ENCODE data around the gene OSBPL8.
A peak's percentile ranks its signal among the peaks of the same experiment; 100 is the strongest.

The OSBPL8 gene

GRCh38 chr12:76587428-76588178 is 28.0 kb upstream of the OSBPL8 start:
- TF ChIP-seq CTCF (IDR thresholded peaks at IDR 0.05; ENCODE audit: borderline replicate concordance, control extremely low read depth, extremely low read depth, insufficient read depth, missing control alignments) = no peak
- DNase-seq (ENCODE audit: low spot score) = no peak
- in situ Hi-C loops (cut with MboI; ENCODE audit: low sequenced_read_pairs, unreplicated experiment) = no loop called here

GRCh38 chr12:76586764-76587395 is 27.3 kb upstream of the OSBPL8 start:
- peak; percentile 34 for DNase-seq (ENCODE audit: low spot score)
- in situ Hi-C loops (cut with MboI; ENCODE audit: low sequenced_read_pairs, unreplicated experiment) = no loop called here
- peak; percentile 51 for TF ChIP-seq CTCF (IDR thresholded peaks at IDR 0.05; ENCODE audit: borderline replicate concordance, control extremely low read depth, extremely low read depth, insufficient read depth, missing control alignments)

GRCh38 chr12:76583301-76583700 is 23.7 kb upstream of the OSBPL8 start:
- DNase-seq (ENCODE audit: low spot score) = no peak
- no peak for TF ChIP-seq CTCF (IDR thresholded peaks at IDR 0.05; ENCODE audit: borderline replicate concordance, control extremely low read depth, extremely low read depth, insufficient read depth, missing control alignments)
- in situ Hi-C loops (cut with MboI; ENCODE audit: low sequenced_read_pairs, unreplicated experiment) = no loop called here

GRCh38 chr12:76573840-76574373 is 14.3 kb upstream of the OSBPL8 start:
- in situ Hi-C loops (cut with MboI; ENCODE audit: low sequenced_read_pairs, unreplicated experiment) = loop anchor here (25.0 kb wide), 1 partner anchor 1037 kb away; no protein-coding TSS in a partner anchor
- TF ChIP-seq CTCF (IDR thresholded peaks at IDR 0.05; ENCODE audit: borderline replicate concordance, control extremely low read depth, extremely low read depth, insufficient read depth, missing control alignments) = no peak
- no peak for DNase-seq (ENCODE audit: low spot score)

- in situ Hi-C loops (cut with MboI; ENCODE audit: low sequenced_read_pairs, unreplicated experiment) = loop anchor here (25.0 kb wide), 1 partner anchor 1034 kb away; no protein-coding TSS in a partner anchor
- TF ChIP-seq CTCF (IDR thresholded peaks at IDR 0.05; ENCODE audit: borderline replicate concordance, control extremely low read depth, extremely low read depth, insufficient read depth, missing control alignments) = no peak
- DNase-seq (ENCODE audit: low spot score) = no peak
Observed at GRCh38 chr12:76571256-76571655, 11.7 kb upstream of the OSBPL8 start.

- in situ Hi-C loops (cut with MboI; ENCODE audit: low sequenced_read_pairs, unreplicated experiment) = loop anchor here (25.0 kb wide), 1 partner anchor 1033 kb away; no protein-coding TSS in a partner anchor
- no peak for DNase-seq (ENCODE audit: low spot score)
Observed at GRCh38 chr12:76569685-76570604, 10.4 kb upstream of the OSBPL8 start.

More at GRCh38 chr12:76569685-76570604, 10.4 kb upstream of the OSBPL8 start:
- no peak for TF ChIP-seq CTCF (IDR thresholded peaks at IDR 0.05; ENCODE audit: borderline replicate concordance, control extremely low read depth, extremely low read depth, insufficient read depth, missing control alignments)
